Activated naive CD4-positive, alpha-beta T cell (primary cell): Measurements from ENCODE around the gene BEND4.
"Not testable (repeated sequence)": the region's sequence is repeated elsewhere in the genome, so short reads cannot be mapped to it uniquely, and the experiment has no call there.

Experiments used
- DNase-seq, 4 experiments: peaks; one replicate each; lab custom pipeline; 2025; lab: John Stamatoyannopoulos, UW

The BEND4 gene

DNA sequence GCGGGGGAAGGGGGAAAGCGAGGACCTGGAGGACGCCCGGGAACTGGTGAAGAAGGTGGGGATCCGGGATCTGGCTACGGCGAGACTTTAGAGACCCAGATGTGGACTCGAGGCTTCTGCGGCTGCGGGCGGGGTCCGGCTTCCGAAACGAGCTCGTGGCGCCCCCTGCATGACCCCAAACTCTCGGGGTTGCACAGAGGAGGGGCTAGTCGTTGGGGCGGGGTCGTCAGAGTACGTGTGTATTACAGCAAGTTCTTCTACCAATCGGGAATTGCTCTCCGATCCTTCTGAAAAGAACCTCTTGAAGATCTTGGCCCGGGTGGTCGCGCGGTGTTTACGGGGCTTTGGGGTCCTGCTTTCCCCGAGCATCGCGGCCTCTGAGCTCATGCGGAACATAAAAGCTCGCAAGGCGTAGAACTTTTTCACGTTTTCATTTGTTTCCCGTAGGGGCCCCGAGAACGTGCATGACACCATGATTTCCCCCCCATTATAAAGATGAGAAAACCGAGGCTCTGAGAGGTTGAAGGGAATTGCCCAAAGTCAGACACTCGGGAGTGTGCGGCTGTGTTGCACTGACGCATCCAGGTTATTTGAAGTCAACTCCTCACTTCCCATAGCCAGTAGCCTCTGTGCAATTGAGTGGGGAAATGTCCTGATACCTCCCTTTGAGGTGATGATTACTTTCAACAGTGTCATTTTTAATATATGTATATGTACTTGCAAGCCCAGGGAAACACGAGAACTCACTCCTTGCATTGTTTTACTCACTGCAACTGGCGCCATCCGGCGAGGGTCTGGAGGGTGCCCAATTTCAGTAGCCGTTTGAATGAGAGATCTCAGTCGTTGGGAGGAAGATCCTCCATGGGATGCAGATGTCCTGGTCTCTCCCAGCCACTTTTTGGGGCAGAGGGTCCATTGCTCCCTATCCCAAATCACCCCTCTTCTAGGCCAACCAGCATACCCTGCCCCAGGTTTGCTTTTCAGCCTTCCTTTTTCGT, at the start of gene BEND4:
Gene BEND4, minus strand, starts transcription at position 149 of the 998 bp plus-strand sequence. CDS start 512 bp downstream, outside the sequence.
- DNase-seq: no peak

DNA sequence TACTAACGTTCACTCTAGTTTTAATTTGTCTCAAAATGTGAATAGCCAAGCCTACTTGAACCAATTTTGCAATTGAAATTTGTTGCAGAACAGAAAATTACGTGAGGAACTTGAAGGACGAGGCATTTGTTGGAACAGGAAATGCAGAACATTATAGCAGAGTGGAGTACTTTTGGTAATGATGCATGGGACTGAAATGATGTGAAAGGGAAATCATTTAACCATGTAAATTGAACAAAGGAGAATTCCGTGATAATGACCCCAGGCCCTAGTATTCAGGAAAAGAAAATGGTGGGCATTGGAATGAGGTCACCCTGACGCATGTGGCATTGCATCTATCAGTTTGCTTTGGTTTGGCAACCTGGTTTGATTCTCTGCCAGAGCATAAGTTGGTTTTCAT, 44.9 kb upstream of the BEND4 start:
- DNase-seq: no peak

- DNase-seq: no peak
Measured at GRCh38 chr4:42172921-42173320, 20.5 kb upstream of the BEND4 start.

DNA sequence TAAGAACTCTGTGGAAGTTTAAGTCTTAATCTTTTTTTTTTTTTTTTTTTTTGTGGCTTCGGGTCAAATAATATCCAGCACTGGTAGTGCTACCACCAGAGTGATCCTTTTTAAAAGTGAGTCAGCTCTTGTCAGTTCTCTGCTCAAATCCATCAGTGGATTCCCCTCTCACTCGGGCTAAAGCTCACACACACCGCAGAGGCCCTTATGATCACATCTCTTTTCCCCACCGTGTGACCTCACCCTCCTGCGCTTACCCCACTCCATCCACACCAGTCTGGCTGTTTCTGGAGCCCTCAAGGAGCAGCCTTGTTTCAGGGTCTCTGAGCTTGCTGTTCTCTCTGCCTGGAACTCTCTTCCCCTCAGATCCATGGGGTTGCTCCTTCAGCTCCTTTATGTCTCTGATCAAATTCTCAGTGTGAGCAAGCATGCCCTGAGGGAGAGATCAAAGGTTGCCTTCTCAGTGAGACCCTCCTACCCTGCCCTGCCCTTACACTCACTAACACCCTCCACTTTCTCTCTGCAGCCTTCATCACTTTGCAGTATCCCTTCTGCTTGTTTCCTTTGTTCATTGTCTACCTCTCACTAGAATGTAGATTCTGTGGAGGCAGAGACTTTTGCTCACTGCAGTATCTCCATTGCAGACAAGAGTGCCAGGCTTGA, 19.8 kb upstream of the BEND4 start:
- no peak for DNase-seq

GRCh38 chr4:42167709-42168108, 15.3 kb upstream of the BEND4 start:
- DNase-seq: no peak

GRCh38 chr4:42166186-42166585, 13.7 kb upstream of the BEND4 start:
- DNase-seq: not testable (repeated sequence)

- DNase-seq: no peak
Measured at GRCh38 chr4:42159271-42160001, 7.0 kb upstream of the BEND4 start.

- no peak for DNase-seq
Measured at GRCh38 chr4:42151568-42152506, 618 bp downstream of the BEND4 start.

GRCh38 chr4:42150653-42151567, 1.5 kb downstream of the BEND4 start:
- no peak for DNase-seq

GRCh38 chr4:42149004-42149403, 3.5 kb downstream of the BEND4 start:
- no peak for DNase-seq

- no peak for DNase-seq
Measured at GRCh38 chr4:42148425-42148824, 4.0 kb downstream of the BEND4 start.

DNA sequence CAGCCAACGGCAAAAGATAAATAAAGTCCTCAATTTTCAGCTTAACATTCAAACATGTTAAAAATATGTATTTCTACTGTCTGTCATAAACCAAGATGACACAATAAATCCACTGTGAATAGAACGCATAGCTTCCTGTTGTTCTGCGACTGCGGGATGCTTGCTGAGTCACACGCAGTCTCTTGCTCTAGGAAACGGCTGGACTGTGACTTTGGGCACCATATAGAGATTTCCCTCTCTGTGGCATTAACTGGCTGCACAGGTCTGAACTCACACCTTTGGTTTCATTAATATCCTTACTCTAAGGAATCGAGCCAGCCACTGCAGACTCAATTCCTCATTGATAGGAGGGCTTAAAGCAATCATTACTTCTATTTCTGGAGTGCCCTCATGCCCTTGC, 8.4 kb downstream of the BEND4 start:
- DNase-seq: no peak

- DNase-seq: no peak
Measured at GRCh38 chr4:42142591-42142990, 9.9 kb downstream of the BEND4 start.

DNA sequence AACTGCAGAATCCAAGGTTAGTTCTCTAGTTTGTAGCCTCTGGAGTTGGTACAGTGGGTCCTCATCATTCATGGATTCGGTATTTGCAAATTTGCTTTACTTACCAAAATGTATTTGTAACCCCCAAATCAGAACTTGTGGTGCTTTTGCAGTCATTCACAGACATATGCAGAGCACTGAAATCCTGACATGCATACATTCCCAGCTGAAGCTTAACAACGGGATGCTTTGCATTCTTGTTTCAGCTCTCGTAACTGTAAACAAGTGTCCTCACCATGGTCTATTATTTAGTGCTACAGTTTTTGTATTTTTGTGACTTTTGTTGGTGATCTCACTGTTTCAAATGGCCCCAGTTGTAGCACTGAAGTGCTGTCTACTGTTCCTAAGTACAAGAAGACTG, 16.1 kb downstream of the BEND4 start:
- DNase-seq: no peak

DNA sequence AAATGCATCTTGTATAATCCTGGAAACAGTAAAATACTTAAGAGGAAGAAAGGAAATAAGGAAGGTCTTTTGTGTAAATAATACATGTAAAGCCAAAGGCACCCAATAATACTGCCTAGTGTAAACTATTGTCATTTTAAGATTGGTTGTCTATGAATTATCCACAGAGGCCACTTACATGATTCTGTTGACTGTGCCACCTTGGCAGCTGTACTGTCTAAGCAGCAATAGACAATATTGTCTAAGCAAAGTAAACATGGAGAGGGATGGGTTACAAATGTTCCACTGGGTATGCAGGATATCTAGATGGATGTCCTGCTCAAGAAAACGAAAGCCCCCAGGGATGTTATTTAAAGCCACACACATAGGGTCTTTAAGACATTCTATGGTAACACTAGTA, 19.4 kb downstream of the BEND4 start:
- DNase-seq: no peak

- DNase-seq: no peak
Measured at GRCh38 chr4:42132099-42132498, 20.4 kb downstream of the BEND4 start.

- no peak for DNase-seq
Measured at GRCh38 chr4:42123071-42123644, 29.3 kb downstream of the BEND4 start.

DNA sequence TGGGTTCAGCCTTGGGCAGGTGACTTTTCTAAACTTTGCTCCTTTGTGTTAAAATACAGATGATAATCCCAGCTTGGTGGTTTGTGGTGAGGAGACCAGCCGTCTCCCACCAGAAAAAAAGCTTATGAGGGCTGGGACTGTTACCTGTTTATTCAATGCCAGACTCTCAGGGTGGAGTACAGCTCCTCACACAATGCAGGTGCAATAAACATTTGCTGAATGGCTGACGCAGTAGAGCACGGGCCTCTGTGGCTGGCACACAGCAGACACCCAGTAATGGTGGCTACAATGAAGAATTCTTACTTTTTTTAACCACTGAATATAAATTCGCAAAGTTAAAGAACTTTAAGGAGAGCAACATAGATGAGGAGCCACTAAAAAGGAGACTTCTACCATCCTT, 30.2 kb downstream of the BEND4 start:
- DNase-seq: no peak

DNA sequence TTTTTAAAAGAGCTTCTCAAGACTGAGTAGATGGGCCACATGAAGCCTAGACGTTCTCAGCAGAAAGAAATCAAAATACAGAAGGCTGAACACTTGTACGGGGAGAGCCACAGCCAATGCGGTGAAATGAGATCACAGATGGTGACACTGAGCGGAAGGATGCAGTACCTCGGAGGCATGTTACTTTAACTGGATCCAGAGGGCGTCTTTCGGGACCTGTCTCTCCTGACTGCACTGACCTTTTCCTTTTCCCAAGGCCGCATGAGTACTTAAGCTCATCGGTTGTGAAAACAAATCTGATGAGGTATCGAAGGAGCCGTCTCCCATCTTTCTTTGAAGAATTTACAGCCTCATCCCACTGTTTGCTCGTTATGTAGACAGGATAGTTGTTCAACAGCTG, 32.6 kb downstream of the BEND4 start:
- no peak for DNase-seq

DNA sequence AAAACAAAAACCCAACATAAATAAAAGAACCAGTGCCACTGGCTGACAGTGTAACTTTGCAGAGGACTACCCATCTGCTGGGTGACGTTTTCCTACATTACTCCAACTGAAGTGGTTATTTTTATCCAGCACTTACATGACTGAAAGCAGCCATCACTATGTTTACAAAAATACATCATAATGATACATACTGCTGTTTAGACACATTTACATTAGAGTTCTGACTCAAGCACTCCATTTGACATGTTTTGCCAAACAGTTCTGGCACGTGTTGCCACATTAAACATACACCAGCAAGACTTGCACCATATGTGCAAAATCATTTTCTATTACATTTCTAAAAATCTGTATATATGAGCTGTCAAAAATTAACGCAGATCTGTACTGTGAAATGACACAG, 39.6 kb downstream of the BEND4 start:
- no peak for DNase-seq
